Gastroesophageal sphincter (tissue), 3 donors: ENCODE data around the gene SLC29A2.

Experiments
- POLR2A ChIP-seq, 2 donors: fragments of 450-650 bp; IDR thresholded peaks; one replicate each; pipeline ENCODE4 v1.6.1; 2017; ENCODE audit warnings: antibody characterized with exemption in 2 of 2, mild to moderate bottlenecking in 2 of 2, moderate library complexity in 1 of 2
- POLR2AphosphoS5 ChIP-seq: sonication (generic); formaldehyde crosslinking; IDR thresholded peaks from one replicate; pipeline ENCODE4 v1.6.1; 2017; ENCODE audit warnings: antibody characterized with exemption
- TF ChIP-seq, protein P1 (sequence below), 4 experiments: fragments of 200-600 bp in 2 of 4; fragments of 450-650 bp in 2 of 4; sonication (generic) in 1 of 4; IDR thresholded peaks; one replicate each; pipeline ENCODE4 v1.5.1; 2017 to 2019; ENCODE audit warnings: antibody characterized with exemption in 4 of 4, mild to moderate bottlenecking in 2 of 4, moderate library complexity in 2 of 4

DNA sequence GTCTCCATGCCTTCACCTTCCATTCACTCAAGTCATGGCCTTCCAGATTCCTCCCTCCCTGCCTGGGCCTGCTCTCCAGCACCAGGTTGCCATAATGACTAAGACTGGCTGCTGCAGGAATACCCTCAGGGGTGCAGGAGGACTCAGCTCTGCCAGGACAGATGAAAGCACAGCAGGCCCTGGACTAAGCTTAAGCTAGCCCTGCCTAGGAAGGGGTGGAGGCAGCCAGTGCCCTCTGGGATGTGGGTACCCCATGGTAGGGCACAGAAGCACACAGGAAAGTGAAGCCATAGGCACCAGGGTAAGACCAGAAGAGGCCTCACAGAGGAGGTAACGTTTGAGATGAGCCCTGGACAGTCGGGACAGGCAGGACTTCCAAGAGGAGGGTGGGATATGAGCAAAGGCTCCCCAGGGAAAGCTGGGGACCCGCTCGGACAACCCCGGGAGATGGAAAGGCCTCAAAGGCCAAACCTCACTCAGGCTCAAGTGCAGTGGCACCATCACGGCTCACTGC is 32.3 kb downstream of the SLC29A2 start:
- TF ChIP-seq, protein P1, sequence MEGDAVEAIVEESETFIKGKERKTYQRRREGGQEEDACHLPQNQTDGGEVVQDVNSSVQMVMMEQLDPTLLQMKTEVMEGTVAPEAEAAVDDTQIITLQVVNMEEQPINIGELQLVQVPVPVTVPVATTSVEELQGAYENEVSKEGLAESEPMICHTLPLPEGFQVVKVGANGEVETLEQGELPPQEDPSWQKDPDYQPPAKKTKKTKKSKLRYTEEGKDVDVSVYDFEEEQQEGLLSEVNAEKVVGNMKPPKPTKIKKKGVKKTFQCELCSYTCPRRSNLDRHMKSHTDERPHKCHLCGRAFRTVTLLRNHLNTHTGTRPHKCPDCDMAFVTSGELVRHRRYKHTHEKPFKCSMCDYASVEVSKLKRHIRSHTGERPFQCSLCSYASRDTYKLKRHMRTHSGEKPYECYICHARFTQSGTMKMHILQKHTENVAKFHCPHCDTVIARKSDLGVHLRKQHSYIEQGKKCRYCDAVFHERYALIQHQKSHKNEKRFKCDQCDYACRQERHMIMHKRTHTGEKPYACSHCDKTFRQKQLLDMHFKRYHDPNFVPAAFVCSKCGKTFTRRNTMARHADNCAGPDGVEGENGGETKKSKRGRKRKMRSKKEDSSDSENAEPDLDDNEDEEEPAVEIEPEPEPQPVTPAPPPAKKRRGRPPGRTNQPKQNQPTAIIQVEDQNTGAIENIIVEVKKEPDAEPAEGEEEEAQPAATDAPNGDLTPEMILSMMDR (IDR thresholded peaks at IDR 0.05): no peak
- TF ChIP-seq POLR2A (IDR thresholded peaks at IDR 0.05): no peak
- TF ChIP-seq POLR2AphosphoS5: no peak
